Stimulated activated CD8-positive, alpha-beta memory T cell treated with anti-CD3 and anti-CD28 coated beads, Interleukin-2, amount 100 ng/mL, for 1 hour (primary cell): ENCODE results near the gene ACTN1.

Experiments
- DNase-seq, 2 donors: peaks; one replicate each; pipeline ENCODE4 v3.0.0-alpha.2; 2020; ENCODE audit warnings: low read depth in 2 of 2

The ACTN1 gene

DNA sequence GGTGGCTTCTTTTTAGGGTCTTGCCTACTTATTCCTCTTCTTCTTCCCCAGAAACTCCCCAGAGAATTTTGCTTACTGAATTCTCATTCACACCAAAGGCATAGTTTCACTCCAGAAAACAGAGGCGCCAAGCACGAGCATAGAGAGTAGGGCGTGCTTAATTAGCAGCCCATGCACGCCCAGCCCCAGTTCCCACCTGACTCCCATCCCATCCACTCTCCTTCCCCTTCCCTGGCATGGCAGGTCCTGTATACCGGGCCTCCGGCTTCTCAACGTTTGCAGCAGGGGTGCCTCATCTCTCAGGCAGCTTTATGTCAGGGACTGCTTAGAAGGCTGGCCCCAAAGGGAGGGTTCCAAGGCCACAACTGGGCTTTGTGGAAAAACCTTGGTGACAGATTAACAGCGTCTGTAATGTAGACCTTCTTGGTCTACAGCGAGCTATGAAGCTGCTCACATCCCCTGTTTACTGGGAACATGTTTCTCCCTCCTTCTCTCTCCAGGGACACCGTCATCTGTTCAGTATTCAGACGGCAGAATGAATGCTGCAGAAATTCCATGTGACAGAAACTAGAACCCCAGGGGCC lies 62.7 kb downstream of the ACTN1 start:
- DNase-seq = no peak

DNA sequence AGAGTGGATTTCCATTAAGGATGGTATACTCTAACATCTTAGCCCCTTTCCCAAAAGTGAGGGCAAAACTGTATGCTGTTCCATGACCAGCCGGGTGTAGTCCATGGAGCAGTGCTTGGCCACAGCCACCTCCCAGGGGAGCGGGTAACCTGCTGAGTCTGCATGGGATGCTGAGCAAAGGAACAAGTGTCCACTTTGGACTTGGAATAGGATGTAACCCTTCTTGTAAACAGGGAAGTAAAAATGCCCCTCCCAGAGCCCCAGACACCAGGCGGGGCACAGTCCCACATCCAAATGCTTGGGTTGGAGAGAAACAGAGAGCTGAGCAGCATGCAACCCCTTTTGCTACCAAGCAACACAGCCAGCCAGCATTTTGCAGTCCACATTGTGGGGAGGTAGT lies 65.6 kb downstream of the ACTN1 start:
- no peak for DNase-seq

DNA sequence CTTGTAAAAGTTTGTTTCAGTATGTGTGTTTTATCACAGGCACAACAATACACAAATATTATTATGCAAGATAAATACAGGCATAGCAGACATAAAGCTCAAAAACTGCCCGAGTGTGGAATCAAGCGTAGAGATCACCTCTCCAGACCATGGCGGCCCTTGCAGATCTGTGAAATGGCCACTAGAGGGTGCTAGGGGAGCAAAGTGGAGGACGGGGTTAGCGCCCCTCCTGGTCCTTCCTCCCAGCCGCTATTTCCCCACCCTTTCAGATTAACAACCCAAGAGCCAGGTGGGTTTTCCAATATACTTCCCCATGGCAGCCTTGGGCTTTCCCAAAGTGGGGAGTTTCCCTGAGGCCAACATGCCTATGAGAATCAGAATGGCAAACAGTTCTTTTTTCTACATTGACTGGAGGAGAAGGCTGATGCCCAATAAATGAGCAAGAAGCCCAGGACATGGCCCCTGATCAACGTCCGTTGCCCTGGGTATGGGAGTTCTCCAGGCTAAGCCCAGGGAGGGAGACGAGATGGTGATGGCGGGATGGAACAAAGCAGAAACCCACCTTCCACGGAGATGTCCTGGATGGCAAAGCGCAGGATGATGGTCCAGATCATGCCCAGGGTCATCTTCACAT lies 67.4 kb downstream of the ACTN1 start:
- DNase-seq = peak; percentile 49 to 56

DNA sequence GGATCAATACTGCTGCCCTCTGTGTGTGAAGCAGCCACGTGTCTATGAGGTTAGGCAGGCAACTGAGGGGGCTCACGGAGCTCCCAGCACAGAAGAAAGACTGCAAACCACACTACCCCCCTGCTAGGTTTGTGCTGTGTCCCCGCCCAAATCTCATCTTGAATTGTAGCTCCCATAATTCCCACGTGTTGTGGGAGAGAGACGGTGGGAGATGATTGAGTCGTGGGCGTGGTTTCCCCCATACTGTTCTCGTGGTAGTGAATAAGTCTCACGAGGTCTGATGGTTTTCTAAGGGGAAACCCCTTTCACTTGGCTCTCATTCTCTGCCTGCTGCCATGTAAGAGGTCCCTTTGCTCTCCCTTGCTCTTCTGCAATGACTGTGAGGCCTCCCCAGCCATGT lies 68.6 kb downstream of the ACTN1 start:
- DNase-seq = no peak

DNA sequence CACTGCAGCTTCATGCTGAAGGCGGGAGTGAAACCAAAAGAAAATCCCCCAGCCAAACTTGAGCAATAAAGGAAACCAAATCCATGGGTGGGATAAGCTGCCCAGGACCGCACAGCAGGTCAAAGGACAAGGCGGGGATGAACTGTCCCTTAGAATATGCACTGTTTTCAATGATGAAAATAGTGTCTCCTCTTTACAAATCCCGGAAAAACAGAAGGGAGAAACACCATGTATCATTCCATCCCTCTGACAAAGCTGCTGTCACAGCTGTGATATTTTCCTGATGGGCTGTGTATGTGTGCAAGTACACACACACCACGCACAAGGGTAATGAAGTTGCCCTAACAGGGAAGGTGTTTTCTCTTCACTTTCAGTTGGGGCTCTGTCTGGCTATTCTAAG lies 70.3 kb downstream of the ACTN1 start:
- DNase-seq = no peak

DNA sequence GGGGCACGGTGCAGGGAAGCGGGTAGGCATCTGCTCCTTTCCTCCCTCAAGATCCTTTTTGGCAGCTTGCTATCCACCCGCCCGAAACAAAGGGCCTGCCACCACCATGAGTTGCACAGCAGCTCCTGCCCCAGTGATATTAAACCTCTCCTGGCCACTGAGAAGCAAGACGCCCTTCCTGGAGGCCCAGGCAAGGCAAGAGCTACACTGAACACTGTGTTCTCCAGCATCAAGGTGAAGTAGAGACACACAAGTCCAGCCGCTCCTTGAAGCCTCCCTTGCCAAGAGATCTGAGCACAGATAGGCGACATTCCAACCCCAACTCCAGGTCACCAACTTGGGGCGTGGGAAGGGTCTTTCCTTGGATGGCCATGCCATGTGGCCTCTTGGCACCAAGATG lies 70.9 kb downstream of the ACTN1 start:
- DNase-seq = no peak

DNA sequence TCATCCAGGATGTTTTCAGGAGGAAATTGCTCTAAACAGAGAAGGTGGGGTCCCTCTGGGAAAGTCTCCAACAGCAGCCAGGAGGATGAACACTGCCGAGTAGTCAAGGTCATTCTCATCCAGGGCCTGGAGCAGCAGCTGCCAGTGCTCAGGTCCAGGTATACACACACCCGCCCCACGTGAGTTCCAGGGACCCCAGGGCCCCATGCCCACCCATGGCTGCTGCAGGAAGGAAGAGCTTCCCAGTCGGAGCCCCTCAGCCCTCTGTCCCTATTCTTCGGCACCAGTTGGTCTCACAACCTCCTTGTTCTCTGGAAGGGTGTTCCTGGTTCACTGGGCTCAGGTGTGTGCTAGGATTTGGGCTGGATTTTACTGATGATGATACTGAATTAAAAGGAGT lies 72.7 kb downstream of the ACTN1 start:
- DNase-seq = no peak

DNA sequence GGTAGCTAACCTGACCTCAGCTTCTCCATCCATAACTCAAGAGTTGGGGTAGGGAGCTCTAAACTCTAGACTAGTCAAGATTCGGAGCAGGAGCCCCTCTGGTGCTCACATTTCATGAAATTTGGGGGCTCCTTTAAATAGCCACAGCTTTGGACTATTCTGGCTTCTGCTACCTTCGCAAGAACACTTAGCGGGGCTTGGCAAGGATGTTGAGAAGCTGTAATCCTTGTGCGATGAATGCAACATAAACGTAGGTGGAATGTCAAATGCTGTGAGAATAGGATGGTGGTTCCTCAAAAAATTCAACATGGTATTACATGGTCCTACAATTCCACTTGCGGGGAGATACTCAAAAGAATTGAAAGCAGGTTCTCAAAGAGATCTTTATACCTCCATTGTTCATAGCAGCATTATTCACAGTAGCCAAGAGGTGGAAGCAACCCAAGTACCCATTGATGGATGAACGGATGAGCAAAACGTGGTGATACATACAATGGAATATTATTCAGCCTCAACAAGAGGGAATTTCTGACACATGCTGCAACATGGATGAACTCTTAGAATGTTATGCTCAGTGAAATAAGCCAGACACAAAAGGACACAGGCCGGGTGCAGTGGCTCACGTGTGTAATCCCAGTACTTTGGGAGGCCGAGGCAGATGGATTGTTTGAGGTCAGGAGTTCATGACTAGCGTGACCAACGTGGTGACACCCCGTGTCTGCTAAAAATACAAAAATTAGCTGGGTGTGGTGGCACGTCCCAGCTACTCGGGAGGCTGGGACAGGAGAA lies 73.8 kb downstream of the ACTN1 start:
- no peak for DNase-seq

DNA sequence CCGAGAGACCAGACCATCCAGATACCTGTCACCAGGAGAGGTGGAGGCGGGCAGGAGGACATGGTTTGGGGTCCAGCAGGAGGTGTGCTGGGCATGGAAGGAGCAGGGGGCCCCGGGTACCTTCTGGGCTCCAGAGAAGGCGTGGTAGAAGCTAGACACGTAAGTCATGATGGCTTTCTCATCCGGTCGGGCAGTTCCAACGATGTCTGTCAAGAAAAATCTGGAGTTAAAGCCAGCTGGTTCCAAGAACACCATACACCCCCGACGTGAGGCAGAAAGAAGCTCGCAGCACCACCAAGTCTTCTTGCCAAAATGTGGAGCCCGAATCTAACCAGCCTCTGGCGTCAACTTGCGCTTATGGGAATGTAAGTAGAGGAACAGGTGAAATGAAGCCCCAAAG lies 76.7 kb downstream of the ACTN1 start:
- no peak for DNase-seq

DNA sequence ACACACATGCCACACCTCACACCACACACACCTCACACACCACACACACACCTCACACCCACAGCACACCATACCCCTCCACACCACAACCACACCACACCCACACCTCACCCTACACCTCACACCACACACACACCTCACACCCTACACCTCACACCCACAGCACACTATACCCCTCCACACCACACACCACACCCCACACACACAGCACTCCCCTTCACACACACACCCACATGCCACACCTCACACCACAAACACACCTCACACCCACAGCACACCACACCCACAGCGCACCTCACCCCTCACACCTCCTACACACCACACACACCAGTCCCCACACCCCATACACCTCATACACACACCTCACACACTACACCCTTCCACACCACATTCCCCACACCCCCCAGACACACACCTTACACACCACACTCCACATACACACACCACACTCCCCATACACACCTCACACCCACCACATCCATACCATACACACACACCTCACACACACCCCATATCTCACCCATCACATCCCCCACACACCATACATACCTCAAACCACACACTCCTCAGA lies 80.0 kb downstream of the ACTN1 start:
- no peak for DNase-seq

DNA sequence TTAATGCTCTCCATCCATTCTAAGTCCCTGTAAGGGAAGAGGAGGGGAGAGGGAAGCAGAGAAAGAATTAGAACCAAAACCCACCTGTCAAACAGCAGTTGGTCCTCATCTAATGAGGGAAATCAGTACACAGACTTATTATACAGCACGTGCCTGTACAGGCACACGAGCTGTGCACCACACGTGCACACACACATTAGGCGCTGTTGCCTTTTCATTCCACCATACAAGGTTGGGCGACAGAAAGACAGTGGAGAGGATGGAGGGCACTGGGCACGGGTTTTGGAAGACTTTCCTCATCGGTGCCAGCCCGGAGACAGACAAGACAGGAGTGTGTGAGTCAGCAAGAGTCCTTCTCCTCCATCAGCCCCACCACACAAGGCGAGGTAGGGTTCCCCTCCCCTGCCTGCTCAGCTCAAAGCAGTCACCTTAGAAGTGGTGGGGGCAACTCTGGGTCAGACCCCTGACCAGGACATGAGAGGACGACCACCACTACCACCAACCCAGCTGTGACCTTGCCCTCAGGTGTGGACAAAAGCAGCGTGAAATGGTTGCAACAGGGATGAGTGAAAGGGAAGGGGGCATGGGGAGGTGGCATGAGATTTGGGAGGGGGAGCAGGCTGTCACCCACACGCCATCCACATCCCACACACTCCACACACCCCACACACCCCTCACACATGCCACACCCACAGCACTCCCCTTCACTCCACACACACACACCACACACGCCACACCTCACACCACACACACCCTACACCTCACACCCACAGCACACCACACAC lies 80.7 kb downstream of the ACTN1 start:
- DNase-seq = no peak

DNA sequence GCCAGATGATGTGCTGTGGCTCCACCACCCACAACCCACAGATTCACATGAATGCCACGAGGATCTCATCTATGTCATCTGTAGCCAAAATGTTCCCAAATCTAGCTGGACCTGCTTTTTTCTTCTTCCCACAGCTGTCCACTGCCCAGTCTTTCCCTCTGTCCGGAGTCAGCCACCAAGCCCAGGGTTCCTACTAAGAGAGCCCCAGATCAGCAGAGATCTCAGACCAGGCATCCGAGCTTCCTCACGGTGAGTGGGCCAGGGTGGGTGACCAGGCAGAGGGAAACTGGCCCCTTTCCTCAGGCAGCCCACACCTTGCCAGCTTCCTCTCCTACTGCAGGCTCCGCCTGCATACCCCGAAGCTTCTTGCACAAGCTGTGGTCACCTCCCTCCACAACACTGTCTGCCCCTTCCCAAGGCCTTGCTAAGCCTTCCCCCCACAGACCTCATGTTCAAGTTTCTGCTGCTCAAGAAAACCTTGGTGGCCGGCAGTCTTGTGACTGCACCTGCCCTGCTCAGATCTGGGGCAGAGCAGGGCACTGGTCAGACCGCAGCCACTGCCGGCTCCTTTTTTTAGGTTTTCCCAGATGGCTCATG lies 81.4 kb downstream of the ACTN1 start:
- no peak for DNase-seq

DNA sequence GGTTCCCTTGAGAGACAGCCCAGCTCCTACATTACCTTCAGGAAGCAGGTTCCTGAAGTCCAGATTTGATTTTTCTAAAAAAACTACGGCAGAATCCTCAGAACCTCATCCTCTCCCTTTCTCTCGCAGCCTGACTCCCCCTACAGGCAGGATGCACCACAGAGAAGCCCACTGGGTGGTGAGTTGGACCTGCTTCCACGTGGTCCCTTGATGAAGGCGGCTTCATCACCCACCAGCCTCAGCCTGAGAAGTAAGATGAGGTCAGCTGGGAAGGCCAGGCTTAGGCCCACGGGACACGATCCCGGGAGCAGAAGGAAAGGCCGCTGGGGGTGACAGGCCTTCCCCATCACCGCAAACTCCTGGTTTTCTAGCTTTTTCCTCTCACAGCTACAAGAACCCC lies 83.0 kb downstream of the ACTN1 start:
- no peak for DNase-seq

DNA sequence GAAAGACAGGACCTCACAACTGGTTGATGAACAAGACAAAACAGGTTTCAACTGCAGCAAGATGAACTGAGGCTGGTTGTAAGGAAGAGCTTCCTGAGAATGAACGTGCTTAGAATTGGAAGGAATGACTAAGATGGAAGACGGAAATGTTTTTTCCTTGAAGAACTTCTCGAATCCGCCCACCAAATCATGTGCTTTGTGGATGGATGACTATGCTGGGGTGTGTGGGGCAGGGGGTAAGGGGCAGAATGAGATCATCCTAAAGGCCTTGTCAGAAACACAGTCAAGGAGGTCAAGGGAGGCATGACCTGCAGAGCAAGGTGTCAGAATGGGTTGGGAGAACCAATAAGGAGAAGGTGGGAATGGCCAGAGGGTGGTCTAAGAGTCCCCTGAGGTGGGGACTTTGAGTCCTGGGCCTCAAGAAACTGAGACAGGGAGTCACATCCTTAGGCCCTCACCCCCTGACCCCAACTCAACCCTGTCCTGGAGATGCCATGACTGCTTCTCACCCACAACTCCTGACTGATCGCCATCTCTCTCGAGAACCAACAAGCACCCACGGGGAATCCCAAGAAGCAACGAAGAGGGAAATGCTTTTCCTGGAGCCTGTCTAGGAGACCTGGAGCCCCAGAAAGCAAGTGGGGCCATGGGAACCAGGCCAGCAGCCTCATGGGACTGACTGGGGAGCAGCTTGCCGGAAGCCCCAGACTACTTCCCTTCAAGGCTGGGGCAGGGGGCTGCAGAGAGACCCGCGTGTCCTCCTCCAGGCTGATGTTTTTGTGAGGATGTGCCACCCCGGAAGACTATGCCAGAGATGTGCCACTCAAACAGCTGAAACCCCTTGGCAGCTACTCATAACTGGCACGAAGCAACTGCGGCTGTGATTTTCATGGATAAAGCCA lies 84.0 kb downstream of the ACTN1 start:
- no peak for DNase-seq

DNA sequence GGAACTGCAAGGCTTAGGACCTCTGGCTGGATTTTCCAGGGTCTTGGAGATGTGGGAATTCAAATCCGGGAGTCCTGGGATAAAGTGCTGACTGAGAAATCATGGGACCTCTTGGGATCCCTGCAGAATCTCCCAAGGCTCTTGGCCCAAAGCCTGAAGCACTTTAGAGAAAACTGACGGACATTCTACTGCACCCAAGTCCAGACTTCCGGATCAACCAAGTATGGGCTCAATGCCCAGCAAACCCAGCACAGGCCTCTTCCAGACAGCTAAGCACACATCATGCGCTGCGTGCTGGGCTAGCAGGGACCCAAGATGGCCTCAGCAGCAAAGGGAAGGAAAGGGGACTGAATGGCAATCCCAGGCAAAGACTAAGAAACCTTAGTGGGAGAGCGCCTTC lies 85.0 kb downstream of the ACTN1 start:
- no peak for DNase-seq

DNA sequence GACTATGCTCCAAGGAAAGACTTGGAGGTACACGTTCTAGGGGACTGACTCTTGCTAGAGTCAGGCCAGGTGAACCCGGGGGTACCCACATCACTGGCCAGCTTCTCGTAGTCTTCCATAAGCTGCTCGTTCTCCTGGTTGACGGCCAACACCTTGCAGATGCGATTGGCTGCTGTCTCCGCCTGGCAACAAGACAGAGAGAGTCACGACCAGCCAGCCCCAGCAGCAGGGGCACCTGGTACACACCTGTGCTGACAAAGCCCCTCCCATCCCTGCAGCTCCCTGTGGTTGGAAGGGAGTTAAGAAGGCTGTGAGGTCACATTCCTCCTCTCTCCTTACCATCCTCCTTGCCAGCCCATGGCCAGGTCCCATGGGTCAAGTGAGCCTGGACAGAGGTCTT lies 85.5 kb downstream of the ACTN1 start:
- no peak for DNase-seq

DNA sequence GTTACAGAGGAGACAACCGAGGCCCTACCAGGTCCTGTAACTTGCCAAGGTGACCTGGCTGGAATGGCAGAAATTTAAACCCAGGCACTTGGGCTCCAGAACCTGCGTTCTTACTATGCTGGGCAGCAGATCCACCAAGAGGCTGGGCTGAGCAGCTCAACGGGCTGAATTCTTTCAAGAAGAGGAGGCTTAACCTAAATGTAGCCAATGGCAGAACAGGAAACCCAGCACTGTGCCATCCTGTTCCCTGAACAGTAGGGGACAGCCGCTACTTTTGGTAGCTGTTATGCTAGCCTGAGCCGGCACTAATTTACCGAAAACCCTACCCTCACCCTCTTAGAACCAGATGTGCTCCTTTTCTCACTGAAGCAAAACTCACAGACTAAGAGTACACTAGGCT lies 86.1 kb downstream of the ACTN1 start:
- no peak for DNase-seq

DNA sequence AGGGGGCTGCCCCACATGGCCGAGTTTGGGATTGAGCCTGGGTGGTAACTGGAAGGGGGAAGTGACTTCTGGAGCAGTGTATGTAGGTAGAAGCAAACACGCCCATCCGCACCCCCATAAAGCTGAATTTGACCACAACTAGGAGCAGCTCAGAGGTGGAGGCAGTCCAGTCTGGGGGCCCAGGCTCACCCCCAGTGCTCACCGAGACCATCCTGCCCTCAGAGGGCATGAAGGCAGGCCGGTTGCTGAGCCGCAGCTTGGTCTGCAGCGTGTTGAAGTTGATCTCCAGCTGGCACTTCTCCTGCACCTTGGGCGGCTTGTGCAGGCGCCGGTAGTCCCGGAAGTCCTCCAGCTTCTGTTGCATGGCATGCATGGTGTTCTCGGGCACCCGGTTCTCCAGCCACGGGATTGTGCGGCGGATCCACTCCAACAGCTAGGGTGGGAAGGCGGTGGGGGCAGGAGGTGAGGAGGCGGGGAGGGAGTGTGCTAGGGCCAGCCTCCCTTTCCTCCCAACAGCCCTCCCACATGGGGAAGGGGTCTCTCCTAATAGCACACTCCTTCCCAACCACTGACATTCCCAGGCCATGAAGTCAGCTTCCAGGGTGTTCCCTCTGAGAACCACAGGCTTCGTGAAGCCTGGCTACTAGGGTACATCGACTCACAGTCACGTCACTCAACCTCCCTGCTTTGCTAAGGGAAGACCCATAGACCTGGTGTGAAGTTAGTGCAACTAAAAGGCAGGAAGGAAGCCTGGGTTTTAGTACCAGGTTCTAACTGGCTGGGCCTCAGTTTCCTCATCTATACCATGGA lies 87.0 kb downstream of the ACTN1 start:
- DNase-seq = no peak

DNA sequence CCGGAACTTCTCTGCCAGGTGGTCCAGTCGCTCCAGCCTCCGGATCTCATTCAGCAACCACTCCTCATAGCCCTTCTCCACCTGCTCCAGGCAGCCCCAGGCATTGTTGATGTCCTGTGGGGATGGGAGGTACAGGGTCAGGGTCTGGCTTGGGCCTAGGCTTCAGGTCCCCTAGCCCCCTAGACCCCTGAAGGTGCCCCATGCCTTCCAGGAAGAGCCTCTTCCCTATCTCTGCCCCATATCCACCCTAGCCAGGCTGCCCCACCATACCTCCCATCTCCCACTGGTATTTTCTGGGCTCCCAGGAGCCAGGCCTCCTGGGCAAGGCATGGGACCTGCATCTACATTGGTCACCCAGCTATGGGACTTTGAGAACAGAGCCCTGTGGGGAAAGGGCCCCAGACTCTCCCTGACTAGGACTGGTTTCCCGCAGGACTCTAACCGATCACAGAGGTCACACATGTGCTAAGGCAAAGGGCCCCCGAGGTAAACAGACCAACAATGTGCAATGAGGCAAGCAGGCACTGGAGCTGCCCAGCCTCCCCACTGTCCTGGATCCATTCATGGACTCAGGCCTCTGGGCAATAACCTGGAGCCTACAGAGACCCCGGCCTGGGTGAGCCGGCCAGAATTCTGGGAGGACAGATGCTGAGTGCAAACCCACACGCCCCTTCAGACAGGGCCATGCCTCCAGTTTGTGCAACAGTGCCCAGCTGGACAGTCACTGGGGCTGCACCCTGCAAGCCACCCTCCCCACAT lies 88.8 kb downstream of the ACTN1 start:
- no peak for DNase-seq
